Activated CD4-positive, alpha-beta T cell treated with anti-CD3 and anti-CD28 coated beads, Interleukin-2, amount 50 U/mL, for 24 hours (primary cell): ENCODE measurements around the gene SYNPO.

ENCODE experiments used
- DNase-seq, 2 donors: peaks; one replicate each; pipeline ENCODE4 v3.0.0-alpha.2; 2020; ENCODE audit warnings: low read depth in 1 of 2, low spot score in 1 of 2

The SYNPO gene

DNA sequence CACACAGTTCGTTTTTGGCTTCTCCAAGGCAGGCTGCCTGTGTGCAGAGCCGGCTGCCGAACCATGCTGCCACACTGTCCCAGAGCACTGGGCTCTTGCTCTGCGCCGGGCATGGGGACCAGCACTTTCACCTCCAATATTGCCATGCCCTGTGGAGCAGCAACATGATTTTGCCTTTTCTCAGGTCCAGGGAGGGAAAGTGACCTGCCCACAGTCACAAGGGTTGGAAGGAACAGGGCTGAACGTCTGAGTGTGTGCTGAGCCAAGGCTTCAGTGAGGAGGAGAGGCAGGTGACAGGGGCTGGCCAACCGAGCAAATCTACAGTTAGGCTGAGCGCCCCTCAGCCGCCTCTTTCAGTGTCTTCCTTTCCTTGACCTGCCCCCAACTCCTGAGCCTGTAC is 34.0 kb upstream of the SYNPO start:
- DNase-seq = no peak

DNA sequence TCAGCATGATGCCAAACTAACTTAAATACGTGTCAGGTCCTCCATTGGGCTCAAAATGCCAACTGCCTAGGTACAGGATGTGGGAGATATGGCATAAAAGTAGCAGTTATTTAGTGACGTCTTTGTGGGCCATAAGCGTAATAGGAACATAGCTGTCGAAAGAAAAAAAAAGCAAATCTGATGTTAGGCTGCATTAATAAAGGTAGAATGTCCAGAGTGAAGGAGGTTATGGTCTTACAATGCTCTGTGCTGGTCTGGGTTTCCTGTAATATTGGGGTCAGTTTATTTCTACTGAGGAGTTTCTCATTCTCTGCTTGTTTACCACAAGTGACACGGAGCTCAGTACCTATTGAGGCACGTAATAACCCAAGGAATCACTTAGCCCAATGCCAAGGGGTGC is 33.4 kb upstream of the SYNPO start:
- DNase-seq = no peak

DNA sequence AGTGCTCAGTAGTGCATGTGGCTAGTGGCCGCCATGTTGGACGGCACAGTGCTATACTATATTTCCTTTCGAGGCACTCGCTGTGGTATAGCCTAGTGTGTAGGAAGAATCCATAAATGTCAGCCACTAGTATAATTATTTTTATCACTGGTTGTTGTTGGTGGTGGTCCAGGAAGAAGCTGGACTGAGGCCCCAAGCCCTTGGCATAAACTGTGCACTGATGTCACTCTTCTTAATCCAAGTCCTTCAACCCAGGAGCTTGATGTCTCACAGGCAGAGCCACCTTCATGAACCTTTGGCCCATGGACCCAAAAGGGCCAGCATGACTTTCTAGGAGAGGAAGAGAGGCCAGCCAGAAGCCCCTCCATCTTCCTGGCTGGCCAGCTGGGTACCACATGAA is 32.5 kb upstream of the SYNPO start:
- DNase-seq = no peak

DNA sequence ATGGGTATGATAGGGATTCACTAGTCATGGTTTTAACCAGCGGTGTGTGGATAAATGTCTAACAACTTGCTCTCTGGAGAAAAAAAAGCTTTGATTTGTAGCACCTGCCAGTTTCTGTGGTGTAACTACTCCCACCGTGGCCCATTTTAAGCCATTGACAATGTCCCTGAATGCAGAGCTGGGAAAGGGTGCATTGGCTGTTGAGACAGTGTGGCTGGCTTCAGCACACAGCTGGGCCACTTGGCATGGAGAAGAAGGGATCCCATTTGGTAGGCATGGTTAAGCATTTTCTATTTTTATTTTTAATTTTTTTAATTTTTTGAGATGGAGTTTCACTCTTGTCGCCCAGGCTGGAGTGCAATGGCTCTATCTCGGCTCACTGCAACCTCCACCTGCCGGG is 31.5 kb upstream of the SYNPO start:
- no peak for DNase-seq

DNA sequence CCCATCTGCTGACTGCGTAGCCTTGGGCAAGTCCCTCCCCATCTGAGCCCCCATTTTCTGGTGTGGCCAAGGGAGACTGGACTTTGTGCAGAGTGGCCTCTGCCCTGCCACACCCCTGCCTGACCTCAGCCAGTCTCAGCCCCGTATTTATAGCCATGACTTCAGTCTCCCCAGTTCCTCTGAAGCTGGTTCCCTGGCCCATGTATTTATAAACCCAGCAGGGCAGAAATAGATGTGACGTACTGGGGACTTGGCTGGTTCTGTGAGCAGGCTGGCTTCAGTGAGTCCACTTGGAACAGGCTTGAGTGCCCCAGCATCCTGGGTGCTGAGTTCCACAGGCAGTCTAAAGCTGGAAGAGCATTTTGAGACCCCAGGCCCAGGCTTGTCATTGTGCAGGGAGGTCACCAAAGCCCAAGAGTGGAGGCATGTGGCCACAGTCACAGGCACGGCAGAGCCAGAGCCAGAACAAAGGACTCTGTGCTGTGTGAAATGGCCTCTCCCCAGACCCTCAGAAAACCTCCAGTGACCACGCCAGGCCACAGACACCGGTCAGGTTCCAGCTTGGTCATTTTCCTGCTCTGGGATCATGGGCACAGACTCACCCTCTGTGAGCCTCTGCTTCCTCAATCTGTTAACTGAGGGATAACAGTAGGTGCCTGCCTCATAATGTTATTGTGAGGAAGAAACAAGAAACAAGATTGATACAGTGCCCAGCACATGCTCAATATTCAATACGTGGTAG is 30.4 kb upstream of the SYNPO start:
- DNase-seq = no peak

DNA sequence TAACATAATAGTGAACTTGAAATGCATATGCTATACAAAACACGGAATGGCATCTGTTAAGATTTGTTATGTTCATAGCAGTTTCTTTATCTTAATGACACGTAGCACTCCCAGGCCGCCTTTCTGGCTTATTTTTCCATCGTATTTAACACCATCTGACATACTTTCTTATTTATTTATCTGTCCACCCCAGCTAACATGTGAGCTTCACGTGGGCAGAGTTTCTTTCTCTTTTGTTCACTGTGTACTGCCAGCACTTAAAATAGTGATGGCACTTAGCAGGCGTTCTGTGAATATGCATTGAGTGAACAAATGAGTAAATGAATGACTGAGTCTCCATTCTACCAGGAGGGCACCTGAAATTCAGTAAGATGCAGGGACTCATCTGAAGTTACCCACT is 29.4 kb upstream of the SYNPO start:
- DNase-seq = no peak

DNA sequence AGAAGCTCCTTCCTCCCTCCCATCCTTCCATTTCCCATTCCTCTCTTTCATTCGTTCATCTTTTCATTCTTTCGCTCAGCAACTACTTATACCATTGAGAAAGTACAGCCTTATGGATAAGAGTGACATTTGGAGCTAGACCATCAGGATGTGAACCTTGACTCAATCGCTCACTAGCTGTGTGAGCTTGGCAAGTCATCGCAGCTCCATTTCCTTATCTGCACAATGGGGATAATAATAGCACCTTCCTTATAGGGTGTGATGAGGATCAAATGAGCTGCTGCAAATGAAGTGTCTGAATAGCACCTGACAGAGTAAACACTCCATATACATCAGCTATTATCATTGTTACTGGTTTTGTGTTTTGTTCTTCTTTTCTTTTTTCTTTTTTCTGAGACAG is 28.1 kb upstream of the SYNPO start:
- DNase-seq = no peak

DNA sequence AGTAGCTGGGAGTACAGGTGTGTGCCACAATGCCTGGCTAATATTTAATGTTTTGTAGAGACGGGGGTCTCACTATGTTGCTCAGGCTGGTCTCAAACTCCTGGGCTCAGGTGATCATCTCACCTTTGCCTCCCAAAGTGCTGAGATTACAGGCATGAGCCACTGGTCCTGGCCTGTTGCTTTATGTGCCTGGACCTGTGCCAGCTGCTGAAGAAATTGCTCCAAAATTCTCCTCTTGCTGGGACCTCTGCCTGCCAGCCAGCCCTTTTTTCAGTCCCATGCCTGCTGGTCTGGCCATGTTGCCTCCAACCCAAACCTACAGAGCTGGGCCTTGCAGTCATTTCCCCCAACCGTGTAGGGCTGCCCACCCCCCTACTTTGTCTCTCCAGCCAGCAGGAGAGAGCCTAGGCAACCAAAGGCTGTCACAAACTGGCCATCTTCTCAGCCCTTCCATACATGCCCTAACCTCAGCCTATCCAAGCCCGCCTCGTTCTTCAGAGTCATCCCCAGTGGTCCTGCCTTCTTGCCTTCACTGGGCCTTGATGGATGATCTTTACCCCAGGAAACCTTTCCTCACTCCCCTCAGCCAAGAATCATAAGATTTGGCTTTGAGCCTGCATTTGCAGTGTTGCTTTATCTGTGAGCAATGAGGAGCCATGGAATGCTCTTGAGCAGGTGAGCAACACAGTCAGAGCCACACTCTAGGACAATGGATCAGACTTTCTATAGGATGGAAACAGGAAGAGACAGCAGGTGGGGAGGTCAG is 27.4 kb upstream of the SYNPO start:
- DNase-seq = no peak

DNA sequence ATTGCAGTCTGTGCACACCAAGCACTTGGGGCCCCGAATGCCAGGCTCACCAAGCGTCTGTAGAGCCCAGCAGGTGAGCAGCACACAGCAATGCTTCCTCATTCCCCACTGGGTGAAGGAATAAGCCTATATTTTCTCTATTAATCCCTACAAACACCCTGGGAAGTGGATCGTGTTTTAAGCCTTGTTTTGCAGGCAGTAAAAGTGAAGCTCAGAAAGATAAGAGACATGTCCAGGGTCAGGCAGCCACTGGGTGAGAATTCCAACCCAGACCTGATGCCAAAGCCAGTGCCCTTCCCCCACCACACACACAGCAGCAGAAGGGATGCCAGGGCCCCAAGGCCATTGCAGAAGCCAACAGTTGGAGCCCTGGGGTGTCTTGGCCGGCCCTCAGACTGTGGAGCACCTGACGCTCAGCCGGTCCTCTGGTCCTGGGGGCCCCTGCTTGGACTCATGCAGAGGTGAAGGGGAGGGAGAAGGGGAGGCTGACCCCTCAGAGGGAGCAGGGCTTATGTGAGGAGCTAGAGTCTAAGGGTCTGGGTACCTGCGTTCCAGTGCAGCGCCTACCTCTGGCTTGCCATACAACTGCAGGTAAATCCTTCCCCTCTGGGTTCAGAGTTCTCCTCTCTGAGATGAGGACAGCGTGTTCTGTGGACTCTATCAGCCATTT is 26.3 kb upstream of the SYNPO start:
- DNase-seq = no peak

DNA sequence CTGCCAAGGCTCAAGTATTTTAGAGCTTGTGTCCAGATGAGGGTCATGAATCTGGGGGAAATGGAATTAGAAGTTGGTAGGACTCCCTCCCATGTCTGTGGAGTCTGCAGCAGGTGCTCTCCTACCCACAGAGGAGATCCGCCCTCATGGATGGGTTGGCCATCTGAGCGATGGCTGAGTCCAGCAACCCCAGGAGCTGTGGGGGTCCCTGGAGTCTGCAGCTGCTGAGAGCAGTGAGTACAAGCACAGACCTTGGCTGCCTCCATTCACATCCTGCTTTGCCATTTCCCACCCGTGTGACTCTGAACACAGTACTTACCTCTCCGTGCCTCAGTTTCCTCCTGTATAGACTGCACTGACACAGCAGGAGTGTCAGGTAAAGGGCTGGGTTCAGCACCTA is 25.8 kb upstream of the SYNPO start:
- no peak for DNase-seq

DNA sequence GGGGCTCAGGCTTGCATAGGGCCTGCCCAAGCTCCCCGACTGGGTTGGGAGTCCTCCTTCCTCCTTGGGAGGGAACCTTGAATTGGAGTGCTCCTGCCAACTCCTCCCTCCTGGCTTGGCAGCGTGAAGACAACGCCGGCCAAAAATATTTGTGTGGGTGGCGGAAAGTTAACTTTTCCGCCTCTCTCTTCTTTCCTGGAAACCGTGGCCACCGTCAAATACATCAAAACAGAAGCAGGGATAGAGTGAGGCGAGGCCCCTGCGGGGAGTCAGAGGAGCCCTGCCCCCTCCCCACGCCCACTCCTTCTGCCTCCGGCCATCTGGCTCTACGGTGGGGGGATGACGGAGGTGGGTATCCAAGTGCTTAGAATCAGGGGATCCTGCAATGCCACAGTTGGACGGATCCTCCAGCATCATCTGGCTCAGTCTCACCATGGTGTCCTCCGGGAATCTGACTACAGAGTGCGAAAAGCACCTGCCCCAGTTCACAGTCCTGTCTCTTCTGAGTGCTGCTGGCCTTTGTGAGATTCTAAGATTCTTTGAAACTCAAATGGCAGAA is 25.2 kb upstream of the SYNPO start:
- no peak for DNase-seq

DNA sequence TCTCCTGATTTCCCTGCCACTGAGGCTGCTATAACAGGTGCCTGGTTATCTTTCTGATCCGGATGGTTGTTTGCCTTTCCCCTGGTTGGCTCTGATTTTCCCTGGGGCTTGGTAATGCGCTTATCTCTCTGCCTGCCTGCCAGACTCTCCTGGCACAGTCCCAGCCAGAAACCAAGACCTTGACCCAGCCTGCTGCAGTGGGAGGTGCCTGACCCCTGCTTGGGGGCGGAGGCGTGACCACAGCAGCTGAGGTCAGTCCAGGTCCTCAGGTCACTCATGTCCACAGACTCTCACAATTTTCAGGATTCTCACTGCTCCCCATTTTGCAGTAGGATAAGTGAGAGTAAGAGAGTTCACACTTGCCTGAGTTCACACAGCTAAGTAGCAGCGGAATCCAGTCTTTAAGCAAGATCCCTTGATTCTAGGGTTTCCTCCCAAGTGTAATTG is 24.4 kb upstream of the SYNPO start:
- DNase-seq = no peak

DNA sequence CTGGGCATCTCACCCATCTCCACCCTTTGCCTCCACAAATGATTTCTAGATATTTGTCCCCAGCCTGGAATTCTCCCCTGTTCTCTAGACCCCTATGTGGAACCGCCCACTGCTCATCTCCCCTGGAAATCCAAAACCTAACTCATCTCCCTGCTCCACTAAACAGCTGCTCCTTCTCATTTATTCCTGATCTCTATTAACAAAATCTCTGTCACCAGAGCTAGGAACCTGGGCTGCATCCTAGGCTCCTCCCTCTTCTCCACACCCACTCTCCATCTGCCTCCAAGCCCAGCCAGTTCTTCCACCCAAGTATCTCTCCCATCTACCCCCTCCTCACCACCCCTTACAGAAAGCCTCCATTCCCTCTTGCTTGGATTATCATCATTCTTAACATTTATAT is 24.0 kb upstream of the SYNPO start:
- no peak for DNase-seq

DNA sequence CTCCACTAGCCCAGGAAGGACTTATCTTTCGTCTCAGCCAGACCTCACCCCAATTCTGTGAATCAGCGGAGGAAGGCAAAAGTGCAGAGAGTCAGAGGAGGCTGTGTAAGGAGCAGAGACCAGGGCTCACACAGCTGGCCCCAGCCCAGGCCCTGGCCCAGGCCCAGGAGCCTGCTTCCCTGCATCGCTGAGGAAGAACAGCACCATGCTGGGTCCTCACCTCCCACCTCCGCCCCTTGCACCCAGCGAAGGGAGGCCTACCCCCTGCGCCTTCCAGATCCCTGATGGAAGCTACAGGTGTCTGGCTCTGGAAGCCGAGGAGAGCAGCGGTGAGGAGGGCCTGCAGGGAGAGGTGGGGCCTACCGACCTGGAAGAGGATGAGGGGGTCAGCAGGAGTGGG is 22.3 kb upstream of the SYNPO start:
- no peak for DNase-seq

DNA sequence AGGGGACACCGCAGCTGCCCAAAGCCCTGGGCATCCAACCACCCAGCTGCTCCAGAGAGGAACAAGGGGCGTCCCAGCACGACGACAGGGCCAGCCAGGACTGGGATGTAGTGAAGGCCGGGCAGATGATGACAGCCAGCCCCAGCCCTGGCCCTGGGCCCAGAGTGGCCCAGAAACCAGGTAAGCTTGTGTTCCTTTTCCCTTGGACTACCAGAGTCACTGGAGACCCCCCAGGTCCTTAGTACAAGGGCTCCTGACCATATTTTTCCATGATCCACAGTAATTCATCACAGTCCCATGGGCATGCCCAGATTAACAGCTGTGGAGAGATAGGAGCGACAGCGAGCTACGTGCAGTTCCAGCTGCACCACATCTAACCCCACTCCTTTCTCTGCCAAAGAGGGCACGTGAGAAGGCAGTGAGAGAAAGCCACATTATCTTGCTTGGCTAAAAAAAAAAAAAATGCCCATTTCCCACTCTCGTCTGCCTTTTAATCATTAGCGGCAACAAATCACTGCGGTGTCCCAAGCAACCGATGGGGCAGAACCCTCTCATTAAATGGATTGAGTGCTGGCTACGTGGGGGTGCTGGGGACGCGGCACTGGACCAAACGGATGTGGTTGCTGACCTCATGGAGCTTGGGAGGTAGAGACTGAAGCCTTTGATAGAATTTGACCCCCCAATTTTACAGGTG is 21.7 kb upstream of the SYNPO start:
- no peak for DNase-seq

DNA sequence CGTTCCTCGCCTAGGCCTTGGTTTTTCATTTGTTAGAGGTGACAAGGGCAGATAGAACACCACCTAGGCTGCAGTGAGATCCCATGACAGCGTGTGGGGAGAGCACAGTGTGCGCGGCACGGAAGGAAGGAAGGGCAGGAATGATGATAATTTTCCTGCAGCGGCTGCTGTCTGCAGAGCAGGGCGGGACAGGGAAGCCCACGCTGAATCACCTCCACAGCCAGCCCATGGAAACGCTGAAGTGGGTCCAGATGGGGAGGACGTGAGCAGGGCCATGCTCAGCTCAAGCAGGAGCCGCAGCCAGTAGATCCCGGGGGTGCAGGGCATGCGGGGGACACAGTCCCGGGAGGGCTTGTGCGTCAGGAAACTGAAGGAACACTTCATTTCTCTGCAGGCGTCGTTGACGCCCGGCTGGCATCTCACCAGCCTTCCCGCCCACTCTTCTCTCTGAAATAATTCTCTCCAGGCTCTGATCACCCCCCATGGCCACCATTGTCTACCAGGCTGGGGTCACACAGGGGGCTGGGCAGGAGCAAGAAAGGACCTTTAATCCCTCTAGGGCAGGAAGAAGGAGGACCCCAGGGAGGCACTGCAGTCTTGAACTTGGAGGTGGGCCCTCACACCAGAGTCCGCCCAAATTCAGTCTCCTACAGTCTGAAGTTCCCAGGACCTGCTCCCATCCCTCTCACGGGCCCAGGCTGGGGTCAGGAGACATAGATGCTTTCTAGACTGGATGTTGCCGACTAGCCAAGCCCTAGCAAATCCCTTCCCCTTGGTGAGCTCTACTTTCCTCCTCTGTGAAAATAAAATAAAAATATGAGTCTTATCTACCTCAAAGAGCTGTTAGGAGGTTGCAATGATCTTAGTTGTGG is 20.9 kb upstream of the SYNPO start:
- no peak for DNase-seq

DNA sequence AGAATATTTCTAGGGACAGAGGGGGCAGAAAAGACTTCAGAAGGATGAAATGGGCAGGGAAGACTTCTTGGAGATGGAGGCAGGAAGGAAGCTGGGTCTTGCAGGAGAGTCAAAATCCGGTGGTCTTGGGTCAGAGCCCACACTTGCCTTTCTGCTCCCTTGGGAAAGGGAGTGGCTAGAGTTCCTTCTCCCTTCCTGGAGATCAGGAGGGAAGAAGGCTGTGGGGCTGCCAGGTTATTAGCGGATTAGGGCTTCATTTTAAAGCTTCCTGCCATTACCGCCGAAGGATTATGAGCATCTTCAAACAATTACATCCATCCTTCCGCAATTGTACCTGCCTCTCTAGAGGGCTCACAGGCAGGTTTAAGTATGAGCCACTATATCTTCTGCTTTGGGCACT is 19.2 kb upstream of the SYNPO start:
- DNase-seq = no peak

DNA sequence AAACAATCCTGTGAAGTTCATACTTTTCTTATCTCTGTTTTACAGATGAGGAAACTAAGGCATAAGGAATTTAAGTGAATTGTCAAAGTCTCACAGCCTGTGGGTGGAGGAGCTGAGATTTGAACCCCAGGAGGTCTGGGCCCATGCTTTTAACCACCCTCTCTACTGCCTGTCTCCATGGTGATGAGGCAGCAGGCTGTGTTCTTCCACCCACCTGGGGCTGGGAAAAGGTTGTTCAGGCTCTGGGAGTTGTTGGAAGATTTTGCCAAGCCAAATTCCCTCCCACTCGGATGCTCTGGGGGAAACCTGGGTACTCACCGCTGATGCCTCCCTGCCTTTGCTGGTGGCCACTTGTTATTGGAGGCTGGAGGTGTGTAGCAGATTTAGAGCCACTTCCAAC is 18.3 kb upstream of the SYNPO start:
- DNase-seq = no peak

DNA sequence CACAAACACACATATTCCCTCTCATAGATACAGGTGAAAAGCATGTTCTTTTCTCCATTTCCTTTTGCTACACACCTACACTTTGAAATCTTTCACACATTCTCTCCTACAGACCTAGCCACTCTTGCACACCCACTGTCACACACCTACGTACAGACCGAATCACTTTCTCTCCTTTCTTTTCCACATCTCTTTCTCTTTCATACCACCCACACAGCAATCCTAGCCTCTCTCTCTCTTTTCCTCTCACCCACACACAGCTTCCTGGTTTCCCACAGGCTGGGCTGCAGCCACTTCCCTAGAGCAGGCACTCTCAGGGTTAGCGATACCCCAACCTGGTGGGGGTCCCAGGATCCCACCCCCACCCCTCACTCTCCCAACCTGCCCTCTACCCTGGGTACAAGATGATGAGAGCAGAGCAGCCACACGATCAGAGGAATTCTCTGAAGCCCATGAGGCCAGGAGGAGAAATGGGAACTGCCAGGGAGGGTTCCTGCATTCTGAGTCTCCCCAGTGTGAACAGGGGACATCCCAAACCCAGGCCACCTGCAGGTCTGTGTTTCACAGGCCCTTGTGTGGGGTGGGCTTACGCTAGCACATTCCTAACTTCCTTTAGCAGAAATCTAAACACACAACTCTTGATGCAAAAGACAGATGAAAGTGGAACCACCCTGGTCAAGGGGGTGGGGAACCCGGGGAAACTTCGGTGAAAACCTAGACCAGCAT is 17.1 kb upstream of the SYNPO start:
- no peak for DNase-seq

DNA sequence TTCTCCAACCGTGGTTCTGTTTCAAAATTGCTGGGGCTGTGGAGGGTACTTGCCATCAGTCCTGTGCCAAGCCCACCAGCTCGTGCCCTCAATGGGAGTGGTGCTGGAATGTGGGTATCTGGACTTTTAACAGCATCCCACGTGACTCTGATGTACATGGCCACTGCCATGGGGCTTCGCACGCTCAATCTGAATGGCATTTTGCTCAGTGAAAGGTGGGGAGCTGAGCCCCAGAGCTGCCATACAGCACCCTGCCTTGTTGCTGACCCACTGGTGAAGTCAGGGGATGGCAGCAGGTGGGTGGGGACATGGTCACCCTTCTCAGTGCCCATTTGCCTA is 16.6 kb upstream of the SYNPO start:
- DNase-seq = no peak
